ENCODE data around the gene KAT8.
"Not testable (repeated sequence)": the region's sequence is repeated elsewhere in the genome, so short reads cannot be mapped to it uniquely, and the experiment has no call there.

Gene KAT8

DNA sequence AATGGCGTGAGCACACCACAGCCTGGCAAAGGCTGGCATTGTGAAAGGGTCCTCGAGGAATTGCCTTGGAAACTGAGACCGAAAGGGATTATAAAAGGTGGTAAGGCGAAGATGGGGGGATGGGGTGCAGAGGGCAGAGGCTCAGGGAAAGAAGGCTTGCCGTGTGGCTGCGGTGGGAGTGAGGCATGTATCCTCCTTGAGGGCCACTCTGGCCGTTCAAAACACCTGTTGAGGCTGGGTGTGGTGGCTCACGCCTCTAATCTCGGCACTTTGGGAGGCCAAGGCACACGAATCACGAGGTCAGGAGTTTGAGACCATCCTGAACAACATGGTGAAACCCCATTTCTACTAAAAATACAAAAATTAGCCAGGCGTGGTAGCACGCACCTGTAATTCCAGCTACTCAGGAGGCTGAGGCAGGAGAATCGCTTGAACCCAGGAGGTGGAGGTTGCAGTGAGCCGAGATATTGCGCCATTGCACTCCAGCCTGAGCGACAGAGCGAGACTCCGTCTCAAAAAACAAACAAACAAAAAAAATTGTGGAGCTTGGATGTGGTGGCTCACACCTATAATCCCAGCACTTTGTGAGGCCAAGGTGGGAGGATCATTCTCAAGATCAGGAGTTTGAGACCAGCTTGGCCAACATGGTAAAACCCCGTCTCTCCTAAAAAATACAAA, 19.5 kb downstream of the KAT8 start:
- not testable (repeated sequence) for ATAC-seq

DNA sequence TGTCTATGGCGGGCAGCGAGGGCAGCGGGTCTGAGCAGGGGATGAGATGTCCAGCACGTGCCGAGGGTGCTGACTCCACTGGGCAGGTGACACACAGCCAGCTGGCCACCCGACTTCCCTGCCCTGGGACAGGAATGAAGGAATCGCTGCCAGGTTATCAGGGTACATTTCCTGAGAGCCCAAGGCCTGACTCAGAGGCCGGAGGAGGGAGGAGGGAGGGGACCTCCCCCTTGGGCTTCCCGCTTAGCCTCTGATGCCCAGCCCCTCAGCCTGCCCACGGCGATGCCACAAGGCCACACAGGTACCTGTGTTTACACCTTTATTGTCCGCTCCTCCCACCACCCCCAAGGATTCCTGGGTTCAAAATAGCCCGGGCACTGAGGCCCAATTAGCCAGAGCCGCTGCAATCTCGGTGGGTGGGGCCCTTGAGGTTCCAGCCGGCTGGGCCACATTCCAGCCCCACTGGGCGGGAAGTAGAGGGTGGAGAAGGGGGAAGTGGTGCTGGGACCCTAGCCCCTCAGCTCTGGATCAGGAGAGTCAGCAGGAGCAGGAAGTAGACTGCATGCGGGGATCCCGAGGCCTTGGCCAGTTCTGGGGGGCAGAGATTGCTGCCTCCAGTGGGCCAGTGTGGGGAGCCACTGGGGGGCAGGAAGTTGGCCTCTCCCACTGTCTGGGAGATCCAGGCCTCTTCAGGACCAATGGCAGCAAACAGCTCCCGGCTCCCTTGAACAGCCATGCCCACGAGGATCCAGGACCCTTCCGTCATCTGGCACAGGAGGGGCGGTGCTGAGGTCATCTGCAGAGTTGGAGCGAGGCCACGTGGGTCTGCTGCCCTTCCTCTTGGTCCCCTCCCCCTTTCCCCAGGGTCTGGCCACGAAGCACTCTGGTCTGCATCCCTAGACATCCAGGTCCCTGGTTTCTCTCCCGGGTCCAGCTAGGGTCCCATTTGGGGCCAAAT, 21.4 kb downstream of the KAT8 start:
- TF ChIP-seq, protein P1, sequence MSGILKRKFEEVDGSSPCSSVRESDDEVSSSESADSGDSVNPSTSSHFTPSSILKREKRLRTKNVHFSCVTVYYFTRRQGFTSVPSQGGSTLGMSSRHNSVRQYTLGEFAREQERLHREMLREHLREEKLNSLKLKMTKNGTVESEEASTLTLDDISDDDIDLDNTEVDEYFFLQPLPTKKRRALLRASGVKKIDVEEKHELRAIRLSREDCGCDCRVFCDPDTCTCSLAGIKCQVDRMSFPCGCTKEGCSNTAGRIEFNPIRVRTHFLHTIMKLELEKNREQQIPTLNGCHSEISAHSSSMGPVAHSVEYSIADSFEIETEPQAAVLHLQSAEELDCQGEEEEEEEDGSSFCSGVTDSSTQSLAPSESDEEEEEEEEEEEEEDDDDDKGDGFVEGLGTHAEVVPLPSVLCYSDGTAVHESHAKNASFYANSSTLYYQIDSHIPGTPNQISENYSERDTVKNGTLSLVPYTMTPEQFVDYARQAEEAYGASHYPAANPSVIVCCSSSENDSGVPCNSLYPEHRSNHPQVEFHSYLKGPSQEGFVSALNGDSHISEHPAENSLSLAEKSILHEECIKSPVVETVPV (CRISPR knock-in tag; IDR thresholded peaks at IDR 0.05), result no peak
- no peak for TF ChIP-seq ZNF565 (CRISPR knock-in tag; conservative IDR thresholded peaks at IDR 0.05; ENCODE audit: low read depth)
- no peak for TF ChIP-seq PPARA (CRISPR knock-in tag; IDR thresholded peaks at IDR 0.05; ENCODE audit: borderline replicate concordance)
- TF ChIP-seq BACH2 (CRISPR knock-in tag; IDR thresholded peaks at IDR 0.05; ENCODE audit: borderline replicate concordance), result no peak
- TF ChIP-seq ZNF70 (CRISPR knock-in tag; IDR thresholded peaks at IDR 0.05), result no peak
- peak; percentile 39 for ATAC-seq

- ATAC-seq, result not testable (repeated sequence)
Observed at GRCh38 chr16:31141071-31141469, 23.6 kb downstream of the KAT8 start.

DNA sequence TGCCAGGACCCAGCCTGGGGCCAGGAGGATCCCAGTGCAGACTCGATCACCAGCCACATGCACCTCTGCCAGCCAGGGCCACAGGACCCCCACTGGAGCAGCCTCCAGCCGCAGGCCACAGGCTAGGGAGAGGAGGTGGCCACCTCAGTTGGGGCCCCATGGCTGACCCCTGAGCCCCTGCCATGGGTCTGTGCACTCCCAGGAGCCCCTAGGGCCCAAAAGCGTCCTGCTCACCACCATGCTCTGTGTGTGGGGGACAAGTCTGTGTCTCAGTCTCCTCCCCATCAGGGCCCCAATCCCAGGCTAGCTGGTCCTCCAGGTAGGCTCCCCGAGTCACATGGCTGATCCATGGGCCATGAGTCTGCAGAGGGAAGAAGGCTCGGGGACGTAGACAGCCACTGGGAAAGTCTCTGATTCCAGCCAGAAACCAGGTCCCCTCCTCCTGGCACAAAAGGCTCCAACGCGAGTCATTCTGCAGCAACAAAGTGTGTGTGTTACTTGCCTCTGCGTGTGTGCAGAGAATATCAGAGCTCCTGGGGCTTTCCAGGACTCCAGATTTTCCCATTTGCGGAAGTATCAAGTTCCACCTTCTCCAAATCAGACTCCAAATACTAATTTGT, 24.1 kb downstream of the KAT8 start:
- peak; percentile 30 for ATAC-seq
- TF ChIP-seq TSHZ2 (CRISPR knock-in tag; IDR thresholded peaks at IDR 0.05) (no peak), SNAI2 (CRISPR knock-in tag; IDR thresholded peaks at IDR 0.05) (no peak), RARB (CRISPR knock-in tag; IDR thresholded peaks at IDR 0.05) (no peak), ZFP3 (CRISPR knock-in tag; IDR thresholded peaks at IDR 0.05) (no peak), ZNF70 (CRISPR knock-in tag; IDR thresholded peaks at IDR 0.05) (no peak), OSR1 (CRISPR knock-in tag; IDR thresholded peaks at IDR 0.05) (no peak)
- TF ChIP-seq, protein P2, sequence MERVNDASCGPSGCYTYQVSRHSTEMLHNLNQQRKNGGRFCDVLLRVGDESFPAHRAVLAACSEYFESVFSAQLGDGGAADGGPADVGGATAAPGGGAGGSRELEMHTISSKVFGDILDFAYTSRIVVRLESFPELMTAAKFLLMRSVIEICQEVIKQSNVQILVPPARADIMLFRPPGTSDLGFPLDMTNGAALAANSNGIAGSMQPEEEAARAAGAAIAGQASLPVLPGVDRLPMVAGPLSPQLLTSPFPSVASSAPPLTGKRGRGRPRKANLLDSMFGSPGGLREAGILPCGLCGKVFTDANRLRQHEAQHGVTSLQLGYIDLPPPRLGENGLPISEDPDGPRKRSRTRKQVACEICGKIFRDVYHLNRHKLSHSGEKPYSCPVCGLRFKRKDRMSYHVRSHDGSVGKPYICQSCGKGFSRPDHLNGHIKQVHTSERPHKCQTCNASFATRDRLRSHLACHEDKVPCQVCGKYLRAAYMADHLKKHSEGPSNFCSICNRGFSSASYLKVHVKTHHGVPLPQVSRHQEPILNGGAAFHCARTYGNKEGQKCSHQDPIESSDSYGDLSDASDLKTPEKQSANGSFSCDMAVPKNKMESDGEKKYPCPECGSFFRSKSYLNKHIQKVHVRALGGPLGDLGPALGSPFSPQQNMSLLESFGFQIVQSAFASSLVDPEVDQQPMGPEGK (CRISPR knock-in tag; IDR thresholded peaks at IDR 0.05; ENCODE audit: borderline replicate concordance), result no peak
- TF ChIP-seq, protein P1 (CRISPR knock-in tag; IDR thresholded peaks at IDR 0.05), result no peak
- TF ChIP-seq, protein P3, sequence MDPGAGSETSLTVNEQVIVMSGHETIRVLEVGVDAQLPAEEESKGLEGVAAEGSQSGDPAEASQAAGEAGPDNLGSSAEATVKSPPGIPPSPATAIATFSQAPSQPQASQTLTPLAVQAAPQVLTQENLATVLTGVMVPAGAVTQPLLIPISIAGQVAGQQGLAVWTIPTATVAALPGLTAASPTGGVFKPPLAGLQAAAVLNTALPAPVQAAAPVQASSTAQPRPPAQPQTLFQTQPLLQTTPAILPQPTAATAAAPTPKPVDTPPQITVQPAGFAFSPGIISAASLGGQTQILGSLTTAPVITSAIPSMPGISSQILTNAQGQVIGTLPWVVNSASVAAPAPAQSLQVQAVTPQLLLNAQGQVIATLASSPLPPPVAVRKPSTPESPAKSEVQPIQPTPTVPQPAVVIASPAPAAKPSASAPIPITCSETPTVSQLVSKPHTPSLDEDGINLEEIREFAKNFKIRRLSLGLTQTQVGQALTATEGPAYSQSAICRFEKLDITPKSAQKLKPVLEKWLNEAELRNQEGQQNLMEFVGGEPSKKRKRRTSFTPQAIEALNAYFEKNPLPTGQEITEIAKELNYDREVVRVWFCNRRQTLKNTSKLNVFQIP (CRISPR knock-in tag; IDR thresholded peaks at IDR 0.05; ENCODE audit: borderline replicate concordance, low read depth), result no peak
